Measurements from ENCODE around the gene EP300.
A peak's percentile ranks its signal among the peaks of the same experiment; 100 is the strongest.

- peak in 2 of 6 experiments; percentile 3 to 5 for TF ChIP-seq CTCF (IDR thresholded peaks at IDR 0.05)
- TF ChIP-seq POLR2A (IDR thresholded peaks at IDR 0.05), result peak in 3 of 4 donors; percentile 91 to 93 (median 92)
These were observed 1.0 kb upstream of the EP300 start for GRCh38 chr22:41091132-41092022.
